Activated T-cell treated with anti-CD3 and anti-CD28 coated beads, Interleukin-2, amount 50 U/mL, for 4 hours (primary cell): Measurements from ENCODE around the gene HS3ST2. TPM values are rescaled to one million over a fixed set of nuclear protein-coding genes. Genes with fewer than 3 reads are reported as not detected.

ENCODE experiments used
- ATAC-seq, 2 donors: fragments of 200-7000 bp; cut with Tn5 transposase; one replicate each; pipeline ENCODE4 v1.10.0; 2021
- DNase-seq: peaks from one replicate; pipeline ENCODE4 v3.0.0-alpha.2; 2020
- H3K27me3 Mint-ChIP-seq: one replicate; pipeline ENCODE4 v1.8.0; 2021; ENCODE audit warnings: low read depth, mixed read lengths
- H3K36me3 Mint-ChIP-seq: one replicate; pipeline ENCODE4 v1.8.0; 2022; ENCODE audit warnings: mixed read lengths; ENCODE audit not compliant: insufficient read depth
- H3K4me1 Mint-ChIP-seq: one replicate; pipeline ENCODE4 v1.8.0; 2021; ENCODE audit warnings: low read depth, mixed read lengths
- H3K4me3 Mint-ChIP-seq: one replicate; pipeline ENCODE4 v1.8.0; 2021; ENCODE audit warnings: mild to moderate bottlenecking, moderate library complexity, mixed read lengths
- H3K9me3 Mint-ChIP-seq: one replicate; pipeline ENCODE4 v1.8.0; 2021; ENCODE audit warnings: mixed read lengths
- total RNA-seq, 3 donors: library from RNA; stranded (reverse); gene quantifications; one replicate each; pipeline ENCODE4 v1.2.1, GENCODE V29; 2021

The HS3ST2 gene
- total RNA-seq, 3 donors from 2014 or later = not detected

DNA sequence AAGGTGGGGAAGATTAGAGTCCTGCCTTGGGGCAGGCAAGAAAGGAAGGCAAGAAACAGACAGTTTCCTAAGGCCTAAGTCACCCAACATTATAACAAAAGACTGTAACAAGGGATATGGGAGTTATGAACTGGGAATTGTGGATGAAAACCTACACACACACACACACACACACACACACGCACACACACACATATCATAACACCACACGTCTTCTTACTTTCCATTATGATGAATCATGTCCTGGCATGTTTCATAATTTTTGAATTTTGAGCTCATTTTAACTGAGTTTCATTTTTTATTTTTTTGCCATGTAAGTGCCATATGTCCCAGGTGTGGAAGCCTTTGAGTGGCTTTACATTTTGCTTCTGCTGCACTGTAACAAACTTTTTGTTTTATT, 29.9 kb downstream of the HS3ST2 start:
- ATAC-seq = no peak
- H3K4me1 Mint-ChIP-seq = no peaks in the 10 kb centered on the region
- no peak for DNase-seq
- H3K36me3 Mint-ChIP-seq = no peaks in the 10 kb centered on the region
- no peak overlapping the region for H3K4me3 Mint-ChIP-seq
- peaks cover 32% of the 10 kb centered on the region for H3K27me3 Mint-ChIP-seq
- H3K9me3 Mint-ChIP-seq = no peaks in the 10 kb centered on the region

DNA sequence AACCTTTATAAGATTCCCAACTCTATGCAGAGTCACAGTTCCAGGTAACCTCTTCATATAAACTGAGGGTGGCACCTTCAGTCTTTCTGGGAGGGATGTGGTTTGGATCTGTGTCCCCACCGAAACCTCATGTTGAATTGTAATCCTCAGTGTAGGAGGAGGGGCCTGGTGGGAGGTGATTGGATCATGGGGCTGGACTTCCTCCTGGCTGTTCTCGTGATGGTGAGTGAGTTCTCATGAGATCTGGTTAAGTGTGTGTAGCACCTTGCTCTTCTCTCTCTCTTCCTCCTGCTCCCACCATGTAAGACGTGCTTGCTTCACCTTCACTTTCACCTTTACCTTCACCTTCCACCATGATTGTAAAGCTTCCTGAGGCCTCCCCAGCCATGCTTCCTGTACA, 30.5 kb downstream of the HS3ST2 start:
- H3K9me3 Mint-ChIP-seq = no peaks in the 10 kb centered on the region
- H3K4me3 Mint-ChIP-seq = no peak overlapping the region
- no peaks in the 10 kb centered on the region for H3K36me3 Mint-ChIP-seq
- ATAC-seq = no peak
- H3K27me3 Mint-ChIP-seq = peaks cover 37% of the 10 kb centered on the region
- no peak for DNase-seq
- H3K4me1 Mint-ChIP-seq = no peaks in the 10 kb centered on the region

DNA sequence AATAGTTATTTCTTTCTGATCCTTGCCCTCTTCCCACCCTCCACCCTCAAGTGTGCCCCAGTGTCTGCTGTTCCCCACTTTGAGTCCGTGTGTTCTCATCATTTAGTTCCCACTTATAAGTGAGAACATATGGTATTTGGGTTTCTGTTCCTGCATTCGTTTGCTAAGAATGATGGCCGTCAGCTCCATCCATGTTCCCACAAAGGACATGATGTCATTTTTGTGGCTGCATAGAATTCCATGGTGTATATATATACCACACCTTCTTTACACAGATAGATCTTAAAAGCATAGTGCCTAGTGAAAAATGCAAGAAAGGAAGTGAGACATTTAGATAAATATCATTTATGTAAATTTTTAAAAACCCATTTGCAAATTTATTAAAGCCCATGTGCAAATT, 33.1 kb downstream of the HS3ST2 start:
- H3K9me3 Mint-ChIP-seq = no peaks in the 10 kb centered on the region
- H3K27me3 Mint-ChIP-seq = peaks cover 33% of the 10 kb centered on the region
- DNase-seq (no peak), ATAC-seq (no peak)
- no peaks in the 10 kb centered on the region for H3K36me3 Mint-ChIP-seq
- H3K4me1 Mint-ChIP-seq = no peaks in the 10 kb centered on the region
- no peak overlapping the region for H3K4me3 Mint-ChIP-seq

DNA sequence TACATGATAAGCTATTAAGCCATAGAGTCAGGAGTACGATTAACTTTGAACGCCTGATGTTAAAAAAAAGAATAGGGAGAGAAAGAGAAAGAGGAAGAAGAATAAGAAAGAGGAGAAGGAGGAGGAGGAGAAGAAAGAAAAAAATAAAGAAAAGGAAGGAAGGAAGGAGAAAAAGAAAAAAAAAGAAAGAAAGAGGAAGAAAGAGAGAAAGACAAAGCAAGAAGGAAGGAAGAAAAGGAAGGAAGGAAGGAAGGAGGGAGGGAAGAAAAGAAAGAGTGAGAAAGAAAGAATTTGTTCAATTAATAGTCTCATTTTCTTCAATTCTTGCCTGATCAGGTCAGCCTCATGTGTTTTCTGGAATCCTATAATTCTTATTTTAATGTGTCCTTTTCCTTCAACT, 33.7 kb downstream of the HS3ST2 start:
- no peaks in the 10 kb centered on the region for H3K36me3 Mint-ChIP-seq
- no peaks in the 10 kb centered on the region for H3K4me1 Mint-ChIP-seq
- DNase-seq (no peak), ATAC-seq (no peak)
- H3K27me3 Mint-ChIP-seq = peaks cover 33% of the 10 kb centered on the region
- no peak overlapping the region for H3K4me3 Mint-ChIP-seq
- no peaks in the 10 kb centered on the region for H3K9me3 Mint-ChIP-seq

DNA sequence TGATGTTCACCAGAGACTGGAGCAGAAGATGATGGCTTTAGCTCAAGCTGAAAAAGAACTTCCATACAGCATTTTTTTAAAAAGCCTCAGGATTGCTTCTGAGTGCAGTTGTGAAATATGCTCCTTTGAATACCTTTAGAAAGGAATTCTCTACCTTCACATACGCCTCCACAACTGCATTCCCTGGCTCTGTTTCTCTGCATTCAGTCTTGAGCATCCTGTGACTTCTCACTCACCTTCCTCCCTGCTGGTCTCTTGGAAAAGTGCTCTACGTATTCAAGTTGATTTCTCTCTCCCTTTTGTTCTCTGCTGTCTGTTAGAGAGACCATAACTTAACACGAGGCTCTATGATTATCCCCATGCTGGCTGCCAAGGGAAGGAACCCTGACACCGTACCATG, 34.5 kb downstream of the HS3ST2 start:
- Mint-ChIP-seq H3K27me3 (peaks cover 30% of the 10 kb centered on the region), H3K4me1 (no peaks in the 10 kb centered on the region), H3K9me3 (no peaks in the 10 kb centered on the region), H3K4me3 (no peak overlapping the region), H3K36me3 (no peaks in the 10 kb centered on the region)
- no peak for DNase-seq
- no peak for ATAC-seq

DNA sequence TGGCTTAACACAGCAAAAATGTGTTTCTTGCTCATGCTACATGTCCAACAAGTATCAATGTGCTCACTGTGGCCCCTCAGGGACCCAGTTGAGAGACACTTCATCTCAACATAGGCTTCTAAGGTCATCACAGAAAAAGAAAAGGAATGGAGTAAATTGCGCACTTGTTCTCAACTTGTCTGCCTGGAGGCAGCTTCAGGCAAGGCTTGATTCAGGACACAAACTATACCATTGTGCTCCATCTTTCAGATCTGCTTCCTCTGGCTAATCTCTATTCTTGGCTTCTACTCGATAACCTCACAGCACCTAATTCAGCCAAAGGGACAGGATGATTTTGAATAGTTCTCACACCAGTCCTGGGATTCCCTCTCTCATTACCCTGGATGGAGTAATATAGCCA, 35.6 kb downstream of the HS3ST2 start:
- DNase-seq = no peak
- peaks cover 22% of the 10 kb centered on the region for H3K27me3 Mint-ChIP-seq
- H3K4me1 Mint-ChIP-seq = no peaks in the 10 kb centered on the region
- no peak for ATAC-seq
- H3K4me3 Mint-ChIP-seq = no peak overlapping the region
- no peaks in the 10 kb centered on the region for H3K9me3 Mint-ChIP-seq
- no peaks in the 10 kb centered on the region for H3K36me3 Mint-ChIP-seq

DNA sequence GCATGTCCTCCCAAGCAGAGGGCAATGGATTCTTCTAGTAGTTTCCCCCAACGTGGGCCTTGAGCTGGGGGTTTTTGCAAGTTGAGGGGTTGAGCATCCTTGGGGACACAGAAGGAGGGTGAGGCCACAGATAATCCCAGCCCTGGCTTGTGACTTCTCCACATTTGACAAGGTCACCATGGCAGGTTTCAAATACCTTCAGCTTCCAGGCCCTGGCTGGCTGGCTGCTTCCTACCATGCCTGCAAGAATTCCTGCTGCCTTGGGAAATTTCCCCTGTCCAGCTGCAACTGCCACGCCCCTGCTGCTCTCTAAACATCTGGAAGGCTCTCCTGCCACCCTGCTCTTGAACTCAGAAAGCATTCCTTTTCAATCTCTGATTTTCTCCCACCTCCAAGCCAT, 41.3 kb downstream of the HS3ST2 start:
- no peak overlapping the region for H3K4me3 Mint-ChIP-seq
- DNase-seq (no peak), ATAC-seq (no peak)
- no peaks in the 10 kb centered on the region for H3K36me3 Mint-ChIP-seq
- peaks cover 13% of the 10 kb centered on the region for H3K27me3 Mint-ChIP-seq
- no peaks in the 10 kb centered on the region for H3K9me3 Mint-ChIP-seq
- H3K4me1 Mint-ChIP-seq = no peaks in the 10 kb centered on the region

DNA sequence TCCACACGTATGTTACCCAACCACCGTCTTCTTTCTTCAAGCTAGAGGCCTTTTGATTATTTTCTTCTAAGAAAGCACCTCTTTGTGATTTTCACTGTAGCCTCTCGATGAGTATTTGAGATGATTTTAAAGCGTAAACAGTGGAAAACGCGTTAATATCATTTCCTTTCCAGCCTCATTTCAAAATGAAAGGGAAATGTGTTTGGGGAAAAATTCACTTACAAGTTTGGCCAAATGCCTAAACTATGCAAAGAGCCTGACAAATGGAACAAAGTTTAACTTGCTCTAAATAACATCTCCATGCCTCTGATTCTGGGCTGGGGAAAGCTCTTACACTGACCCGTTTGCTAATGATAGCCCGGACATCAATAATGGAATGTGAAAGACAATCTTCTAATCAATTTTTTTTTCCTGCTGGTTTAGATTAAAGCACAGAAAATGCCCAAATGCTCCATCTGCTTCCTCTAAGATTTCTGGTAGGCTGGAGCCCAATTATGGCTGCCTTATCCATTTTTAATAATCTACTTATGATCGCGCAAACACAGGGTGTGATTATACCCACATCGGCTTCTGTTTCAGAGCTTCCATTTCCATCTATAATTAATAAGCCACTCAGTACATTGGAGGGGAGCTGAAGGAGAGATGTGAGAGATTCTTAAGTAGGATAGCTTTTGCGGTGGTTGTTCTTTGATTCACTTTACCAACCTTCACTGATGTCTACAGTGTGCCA, 43.5 kb downstream of the HS3ST2 start:
- ATAC-seq (no peak), DNase-seq (no peak)
- no peaks in the 10 kb centered on the region for H3K9me3 Mint-ChIP-seq
- H3K36me3 Mint-ChIP-seq = no peaks in the 10 kb centered on the region
- no peaks in the 10 kb centered on the region for H3K4me1 Mint-ChIP-seq
- peaks cover 10% of the 10 kb centered on the region for H3K27me3 Mint-ChIP-seq
- no peak overlapping the region for H3K4me3 Mint-ChIP-seq

DNA sequence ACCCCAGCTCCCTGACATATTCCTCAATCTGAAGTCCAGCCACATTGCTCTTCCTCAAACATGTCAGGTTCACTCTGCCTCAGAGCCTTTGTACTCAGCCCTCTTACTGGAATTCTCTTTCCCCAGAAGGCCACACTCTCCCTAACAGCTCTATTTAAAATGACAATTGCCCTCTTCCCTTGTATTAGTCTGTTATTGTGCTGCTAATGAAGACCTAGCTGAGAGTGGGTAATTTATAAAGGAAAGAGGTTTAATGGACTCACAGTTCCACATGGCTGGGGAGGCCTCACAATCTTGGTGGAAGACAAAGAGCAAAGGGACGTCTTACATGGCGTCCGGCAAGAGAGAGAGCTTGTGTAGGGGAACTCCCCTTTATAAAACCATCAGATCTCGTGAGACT, 46.0 kb downstream of the HS3ST2 start:
- H3K36me3 Mint-ChIP-seq = no peaks in the 10 kb centered on the region
- H3K4me1 Mint-ChIP-seq = no peaks in the 10 kb centered on the region
- DNase-seq = no peak
- H3K4me3 Mint-ChIP-seq = no peak overlapping the region
- no peak for ATAC-seq
- peaks cover 18% of the 10 kb centered on the region for H3K27me3 Mint-ChIP-seq
- H3K9me3 Mint-ChIP-seq = no peaks in the 10 kb centered on the region

DNA sequence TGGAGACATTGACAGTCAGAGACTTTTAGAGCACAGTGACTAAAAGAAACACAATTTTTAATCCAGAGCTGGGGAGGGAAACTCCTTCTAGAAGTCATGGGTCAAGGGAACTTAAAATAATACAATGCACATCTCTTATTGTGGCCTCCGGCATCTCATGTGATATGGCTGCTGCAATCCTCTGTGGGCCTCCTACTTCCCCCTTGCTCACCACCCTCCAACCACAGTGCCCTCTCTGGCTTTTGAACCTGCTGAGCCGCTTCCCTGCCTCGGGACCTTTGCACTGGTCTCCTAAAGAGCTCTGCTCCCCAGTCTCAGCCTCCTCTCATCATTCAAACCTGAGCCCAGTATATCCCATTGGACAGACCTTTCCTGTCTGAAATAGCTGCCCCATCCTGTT, 47.6 kb downstream of the HS3ST2 start:
- Mint-ChIP-seq H3K9me3 (no peaks in the 10 kb centered on the region), H3K4me1 (no peaks in the 10 kb centered on the region), H3K27me3 (peaks cover 18% of the 10 kb centered on the region), H3K4me3 (no peak overlapping the region), H3K36me3 (no peaks in the 10 kb centered on the region)
- DNase-seq (no peak), ATAC-seq (no peak)

DNA sequence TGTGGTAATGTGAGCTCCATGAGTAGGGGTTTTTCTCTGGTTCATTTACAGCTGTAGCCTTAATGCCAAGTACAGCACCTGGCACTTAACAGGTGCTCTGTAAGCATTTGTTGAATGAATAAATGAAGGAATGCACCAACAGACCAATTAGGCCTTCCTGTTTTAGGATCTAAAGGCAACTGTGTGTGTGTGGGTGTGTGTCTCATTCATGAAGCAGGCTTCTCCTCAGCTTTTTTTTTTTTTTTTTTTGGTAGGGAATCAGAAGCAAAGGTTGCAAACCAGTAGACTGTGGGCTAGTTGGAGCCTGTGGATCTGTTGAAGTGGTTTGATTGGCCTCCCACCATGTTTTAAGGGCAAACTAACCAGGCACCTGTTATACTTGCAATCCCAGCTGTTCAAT, 48.1 kb downstream of the HS3ST2 start:
- no peaks in the 10 kb centered on the region for H3K9me3 Mint-ChIP-seq
- no peak overlapping the region for H3K4me3 Mint-ChIP-seq
- DNase-seq (no peak), ATAC-seq (no peak)
- no peaks in the 10 kb centered on the region for H3K36me3 Mint-ChIP-seq
- H3K4me1 Mint-ChIP-seq = no peaks in the 10 kb centered on the region
- peaks cover 18% of the 10 kb centered on the region for H3K27me3 Mint-ChIP-seq

DNA sequence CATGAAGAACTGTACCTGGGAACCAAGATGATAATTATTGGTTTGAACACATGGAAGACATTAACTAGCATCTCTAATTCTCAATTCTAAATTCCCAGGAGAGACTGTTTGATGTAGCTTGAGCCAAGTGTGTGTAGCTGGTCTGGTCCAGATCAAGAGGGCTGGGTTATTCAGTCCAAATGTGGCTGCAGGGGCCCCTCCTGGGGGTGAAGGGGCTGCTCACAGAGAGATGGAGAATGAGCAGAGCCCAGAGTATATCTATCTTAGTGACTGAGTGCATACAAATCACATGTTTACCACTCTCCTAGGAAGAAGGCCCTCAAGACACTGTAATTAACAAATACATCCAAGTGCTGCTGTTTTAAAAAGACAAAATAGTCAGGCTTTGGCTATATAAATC, 50.4 kb downstream of the HS3ST2 start:
- Mint-ChIP-seq H3K27me3 (peaks cover 13% of the 10 kb centered on the region), H3K4me3 (no peak overlapping the region), H3K36me3 (no peaks in the 10 kb centered on the region), H3K4me1 (no peaks in the 10 kb centered on the region), H3K9me3 (no peaks in the 10 kb centered on the region)
- ATAC-seq (no peak), DNase-seq (no peak)

DNA sequence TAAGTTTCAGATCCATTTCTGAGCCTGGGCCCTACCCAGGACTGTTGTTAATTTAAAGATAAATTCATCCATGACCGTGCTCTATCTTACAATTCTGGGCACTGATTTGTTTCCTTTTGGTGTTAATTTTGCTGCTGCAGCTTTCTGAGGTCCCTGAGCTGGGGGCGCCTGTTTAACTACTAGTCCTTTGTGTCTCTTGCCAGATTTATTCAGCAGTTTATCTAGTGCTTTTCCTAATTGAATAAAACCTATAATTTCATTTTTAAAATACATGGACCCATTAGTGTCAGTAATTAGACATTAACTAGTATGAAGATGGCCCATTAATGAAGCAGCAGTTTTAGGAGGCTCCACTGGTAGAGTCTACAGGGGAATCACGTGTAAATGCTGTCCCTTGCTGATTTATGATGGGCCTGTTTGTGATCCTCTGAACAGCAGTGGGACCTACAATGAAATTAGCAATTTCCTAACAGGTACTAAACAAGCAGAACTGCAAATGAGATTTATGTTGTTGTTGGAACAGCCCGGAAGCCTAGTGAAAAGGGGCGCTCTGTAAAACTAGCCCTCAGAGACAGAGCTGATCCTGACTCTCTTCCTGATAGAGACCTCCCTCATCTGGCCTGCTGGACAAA, 54.7 kb downstream of the HS3ST2 start:
- Mint-ChIP-seq H3K27me3 (peaks cover 7% of the 10 kb centered on the region), H3K4me1 (no peaks in the 10 kb centered on the region), H3K36me3 (no peaks in the 10 kb centered on the region), H3K4me3 (no peak overlapping the region), H3K9me3 (no peaks in the 10 kb centered on the region)
- no peak for DNase-seq
- ATAC-seq = no peak

DNA sequence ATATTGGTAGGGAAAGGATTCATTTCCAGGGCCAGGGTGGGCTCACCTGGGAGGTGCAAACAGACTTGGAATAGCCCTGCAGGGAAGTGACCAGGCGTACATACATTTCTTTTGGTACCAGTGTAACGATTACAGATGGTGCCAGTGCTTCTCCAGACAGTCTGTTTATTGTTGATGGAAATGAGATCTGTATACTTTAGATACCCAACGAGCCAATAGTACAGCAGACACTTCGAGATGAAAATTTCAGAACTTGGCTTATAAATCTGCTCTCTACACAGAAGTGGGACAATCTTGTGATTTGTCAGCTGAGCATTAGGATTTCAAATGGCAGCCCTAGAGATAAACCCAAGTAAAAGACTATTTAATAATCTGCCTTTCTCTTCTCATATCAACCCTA, 57.9 kb downstream of the HS3ST2 start:
- ATAC-seq = no peak

DNA sequence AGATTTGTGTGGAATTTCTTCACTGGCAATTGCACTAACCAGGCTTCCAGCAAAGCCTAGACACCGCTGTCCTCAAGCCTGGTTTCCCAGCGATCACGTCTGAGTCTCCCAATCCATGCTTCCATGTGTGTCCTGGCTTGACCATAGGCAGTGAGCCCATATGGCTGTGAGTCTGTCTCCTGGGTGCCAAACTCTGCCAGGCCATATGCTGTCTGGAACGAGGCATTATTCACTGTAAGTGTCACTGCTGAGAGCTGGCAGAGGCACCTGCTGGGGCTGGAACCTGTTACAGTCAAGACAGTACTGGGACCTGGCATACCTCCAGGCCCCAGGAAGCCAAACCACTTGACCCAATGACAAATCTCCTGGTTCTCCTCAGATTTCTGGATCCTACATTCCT, 60.4 kb downstream of the HS3ST2 start:
- H3K27me3 Mint-ChIP-seq = peaks cover 19% of the 10 kb centered on the region
- DNase-seq (no peak), ATAC-seq (no peak)
- no peak overlapping the region for H3K4me3 Mint-ChIP-seq
- H3K36me3 Mint-ChIP-seq = no peaks in the 10 kb centered on the region
- no peaks in the 10 kb centered on the region for H3K4me1 Mint-ChIP-seq
- no peaks in the 10 kb centered on the region for H3K9me3 Mint-ChIP-seq

More for the DNA sequence above, 57.9 kb downstream of the HS3ST2 start:
- H3K9me3 Mint-ChIP-seq = no peaks in the 10 kb centered on the region
- DNase-seq = no peak
- no peak overlapping the region for H3K4me3 Mint-ChIP-seq
- no peaks in the 10 kb centered on the region for H3K4me1 Mint-ChIP-seq
- peaks cover 2% of the 10 kb centered on the region for H3K27me3 Mint-ChIP-seq
- H3K36me3 Mint-ChIP-seq = no peaks in the 10 kb centered on the region
